Small intestine (tissue), 7 donors: Measurements from ENCODE around the gene UBL7. TPM values are rescaled to one million over a fixed set of nuclear protein-coding genes. Genes with fewer than 3 reads are reported as not detected.
A peak's percentile ranks its signal among the peaks of the same experiment; 100 is the strongest.
"Not testable (repeated sequence)": the region's sequence is repeated elsewhere in the genome, so short reads cannot be mapped to it uniquely, and the experiment has no call there.

Experiments
- DNase-seq, 2 donors: peaks; one replicate each; pipeline versions ENCODE4 v3.0.0 to v3.0.0-alpha.2; 2013
- FAIRE-seq: peaks from 2 replicates; lab custom pipeline; 2012; peaks lifted over from hg19 to GRCh38; lab: Jason Lieb, UNC
- H3K27ac ChIP-seq, 3 donors: one replicate each; pipeline ENCODE4 v1.5.1; 2013; ENCODE audit warnings: low read length in 2 of 3, mild to moderate bottlenecking in 2 of 3, control low read depth in 1 of 3, inconsistent platforms in 1 of 3, low read depth in 1 of 3, moderate library complexity in 1 of 3
- H3K27me3 ChIP-seq, 3 donors: one replicate each; pipeline ENCODE4 v1.6.1; 2013; ENCODE audit warnings: low read length in 3 of 3, inconsistent platforms in 1 of 3; ENCODE audit not compliant: control insufficient read depth in 3 of 3, insufficient read depth in 3 of 3
- H3K36me3 ChIP-seq, 3 donors: one replicate each; pipeline ENCODE4 v1.6.1; 2013; ENCODE audit warnings: low read length in 3 of 3, inconsistent platforms in 1 of 3, low read depth in 1 of 3, mild to moderate bottlenecking in 1 of 3, moderate library complexity in 1 of 3; ENCODE audit not compliant: control insufficient read depth in 3 of 3, insufficient read depth in 2 of 3
- H3K4me1 ChIP-seq, 3 donors: one replicate each; pipeline ENCODE4 v1.6.1; 2013; ENCODE audit warnings: low read length in 2 of 3, inconsistent platforms in 1 of 3, low read depth in 1 of 3, mild to moderate bottlenecking in 1 of 3, moderate library complexity in 1 of 3; ENCODE audit not compliant: control insufficient read depth in 3 of 3, insufficient read depth in 2 of 3
- H3K4me3 ChIP-seq, 3 donors: one replicate each; pipeline ENCODE4 v1.5.1; 2013; ENCODE audit warnings: low read length in 3 of 3, control low read depth in 1 of 3, inconsistent platforms in 1 of 3, low read depth in 1 of 3, mild to moderate bottlenecking in 1 of 3, moderate library complexity in 1 of 3
- H3K9me3 ChIP-seq, 2 donors: one replicate each; pipeline ENCODE4 v1.6.1; 2013; ENCODE audit warnings: low read depth in 1 of 2, low read length in 1 of 2; ENCODE audit not compliant: control insufficient read depth in 2 of 2, insufficient read depth in 1 of 2
- WGBS, 3 donors: extraction: QIAGEN DNeasy Blood & Tissue Kit; methylation state at CpG; one replicate each; pipeline ENCODE4 v1.1.7; 2013; 5-methylcytosine and 5-hydroxymethylcytosine counted together
- polyA plus RNA-seq, 4 donors: library from polyadenylated mRNA; stranded (reverse) in 3 of 4; unstranded in 1 of 4; fragments of 200-250 nt in 3 of 4; fragments of 120-200 nt in 1 of 4; gene quantifications; one replicate each; pipeline versions ENCODE4 v1.2.1 to v1.2.3, GENCODE V29; 2013
- donor health status: healthy with polysubstance abuse.
- donor health status: control.
- donor health status: control.
- donor health status: Bipolar disorder and iron deficiency.
- donor health status: healthy.

The UBL7 gene
- polyA plus RNA-seq, 4 donors = 33.3 to 51.7 (median 41.1) TPM

DNA sequence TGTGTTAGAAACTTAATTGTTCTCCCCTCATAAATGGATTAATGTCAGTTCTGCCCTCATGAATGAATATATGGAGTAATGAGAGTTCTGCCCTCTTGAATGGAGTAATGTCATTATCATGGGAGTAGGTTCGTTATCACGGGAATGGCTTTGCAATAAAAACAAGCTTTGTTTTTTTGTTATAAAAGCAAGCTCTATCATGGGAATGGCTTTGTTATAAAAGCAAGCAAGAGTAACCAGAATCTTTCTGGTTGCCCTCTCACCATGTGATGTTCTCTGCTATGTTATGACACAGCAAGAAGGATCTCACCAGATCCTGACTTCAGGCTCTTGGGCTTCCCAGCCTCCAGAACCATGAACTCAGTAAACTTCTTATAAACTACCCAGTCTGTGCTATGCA, 38.4 kb upstream of the UBL7 start:
- Histone ChIP-seq H3K4me3 (no peak overlapping the region), H3K36me3 (peaks cover 0 to 2% (median 0%) of the 10 kb centered on the region in 3 donors)

GRCh38 chr15:74497584-74497983, 36.6 kb upstream of the UBL7 start:
- FAIRE-seq = no peak
- H3K4me1 ChIP-seq = no peaks in the 10 kb centered on the region
- H3K9me3 ChIP-seq = no peaks in the 10 kb centered on the region
- peak; percentile 20 to 65 for DNase-seq
- WGBS, 3 donors = 16 to 58% (median 26%) methylated on average over 2 of the region's 2 CpGs
- no peak overlapping the region for H3K4me3 ChIP-seq
- peaks cover 0 to 2% (median 0%) of the 10 kb centered on the region in 3 donors for H3K36me3 ChIP-seq
- H3K27me3 ChIP-seq = no peaks in the 10 kb centered on the region
- H3K27ac ChIP-seq = no peak overlapping the region

More for the DNA sequence above, 38.4 kb upstream of the UBL7 start:
- 91 to 93% (median 93%) methylated on average over 2 of the region's 2 CpGs for WGBS, 3 donors
- no peaks in the 10 kb centered on the region for H3K4me1 ChIP-seq
- FAIRE-seq = no peak
- no peak for DNase-seq
- no peaks in the 10 kb centered on the region for H3K9me3 ChIP-seq
- no peaks in the 10 kb centered on the region for H3K27me3 ChIP-seq
- no peak overlapping the region for H3K27ac ChIP-seq

GRCh38 chr15:74496648-74497047, 35.7 kb upstream of the UBL7 start:
- Histone ChIP-seq H3K4me3 (no peak overlapping the region), H3K27ac (no peak overlapping the region), H3K9me3 (no peaks in the 10 kb centered on the region), H3K4me1 (no peaks in the 10 kb centered on the region), H3K36me3 (no peaks in the 10 kb centered on the region), H3K27me3 (no peaks in the 10 kb centered on the region)
- 92 to 97% (median 95%) methylated on average over 3 of the region's 3 CpGs for WGBS, 3 donors
- FAIRE-seq (no peak), DNase-seq (no peak)

DNA sequence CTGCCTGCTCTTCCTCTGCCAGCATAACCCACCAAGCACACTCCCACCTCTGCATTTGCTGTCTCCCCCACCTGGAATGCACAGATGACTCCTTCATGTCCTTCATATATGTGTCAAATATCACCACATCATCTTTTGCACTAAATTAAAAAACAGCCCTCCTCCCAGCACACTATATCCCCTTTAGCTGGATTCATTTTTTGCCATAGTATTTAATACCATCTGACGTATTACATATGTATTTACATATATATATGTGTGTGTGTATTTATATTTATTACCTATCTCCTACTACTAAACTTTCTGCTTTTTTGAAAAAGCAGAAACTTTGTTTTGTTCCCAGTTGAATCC, 29.4 kb upstream of the UBL7 start:
- Histone ChIP-seq H3K27me3 (no peaks in the 10 kb centered on the region), H3K4me3 (no peak overlapping the region), H3K4me1 (no peaks in the 10 kb centered on the region), H3K9me3 (no peaks in the 10 kb centered on the region), H3K36me3 (peaks cover 0 to 5% (median 0%) of the 10 kb centered on the region in 3 donors), H3K27ac (no peak overlapping the region)
- DNase-seq = no peak
- FAIRE-seq = no peak
- WGBS, 3 donors = 92 to 97% (median 93%) methylated on average over 1 of the region's 1 CpG

DNA sequence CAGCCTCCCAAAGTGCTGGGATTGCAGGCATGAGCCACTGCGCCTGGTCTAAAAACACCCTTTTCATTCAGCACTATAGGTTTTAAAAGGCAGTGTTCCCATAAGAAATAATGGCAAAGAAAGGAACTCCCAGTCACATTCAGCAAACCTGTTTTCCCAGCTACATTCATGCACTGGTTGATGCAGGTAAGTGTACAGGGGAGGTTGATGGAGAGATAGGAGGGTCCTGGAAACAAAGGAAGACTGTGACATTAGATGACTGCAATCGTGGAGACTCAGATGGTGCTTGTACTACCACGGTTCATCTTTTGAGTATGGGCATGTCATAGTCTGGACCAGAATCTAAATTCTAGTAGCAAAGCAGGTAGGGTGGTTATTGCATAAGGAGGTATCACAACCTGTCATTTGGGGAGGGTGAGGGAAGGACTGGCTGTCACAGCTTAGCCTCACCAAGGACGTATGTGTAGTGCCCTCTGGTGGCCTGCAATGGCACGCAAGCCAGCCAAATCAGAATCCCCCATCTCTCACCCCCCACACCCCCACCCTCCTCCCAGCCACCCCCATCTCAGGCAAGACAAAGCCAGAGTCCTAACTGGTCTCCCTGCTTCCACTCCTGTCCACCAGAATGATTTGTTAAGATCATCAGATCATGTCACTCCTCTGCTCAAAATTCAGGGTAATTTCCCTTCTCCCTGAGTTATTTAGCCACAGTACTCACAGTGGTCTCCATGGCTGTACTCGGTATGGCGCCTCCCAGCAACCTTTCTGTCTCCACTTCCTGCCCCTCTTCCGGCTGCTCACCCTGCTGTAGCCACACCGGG, 28.8 kb upstream of the UBL7 start:
- WGBS, 3 donors = 38 to 58% (median 47%) methylated on average over 9 of the region's 9 CpGs
- H3K27me3 ChIP-seq = no peaks in the 10 kb centered on the region
- FAIRE-seq = no peak
- H3K9me3 ChIP-seq = no peaks in the 10 kb centered on the region
- H3K36me3 ChIP-seq = peaks cover 0 to 5% (median 0%) of the 10 kb centered on the region in 3 donors
- DNase-seq = peak; percentile 17 to 43
- no peak overlapping the region for H3K27ac ChIP-seq
- H3K4me1 ChIP-seq = no peaks in the 10 kb centered on the region
- no peak overlapping the region for H3K4me3 ChIP-seq

- Histone ChIP-seq H3K9me3 (no peaks in the 10 kb centered on the region), H3K36me3 (peaks cover 0 to 5% (median 0%) of the 10 kb centered on the region in 3 donors), H3K4me3 (no peak overlapping the region), H3K27ac (no peak overlapping the region), H3K4me1 (no peaks in the 10 kb centered on the region), H3K27me3 (no peaks in the 10 kb centered on the region)
- 76 to 91% (median 80%) methylated on average over 1 of the region's 1 CpG for WGBS, 3 donors
- DNase-seq (no peak), FAIRE-seq (no peak)
Measured at GRCh38 chr15:74488776-74489175, 27.8 kb upstream of the UBL7 start.

DNA sequence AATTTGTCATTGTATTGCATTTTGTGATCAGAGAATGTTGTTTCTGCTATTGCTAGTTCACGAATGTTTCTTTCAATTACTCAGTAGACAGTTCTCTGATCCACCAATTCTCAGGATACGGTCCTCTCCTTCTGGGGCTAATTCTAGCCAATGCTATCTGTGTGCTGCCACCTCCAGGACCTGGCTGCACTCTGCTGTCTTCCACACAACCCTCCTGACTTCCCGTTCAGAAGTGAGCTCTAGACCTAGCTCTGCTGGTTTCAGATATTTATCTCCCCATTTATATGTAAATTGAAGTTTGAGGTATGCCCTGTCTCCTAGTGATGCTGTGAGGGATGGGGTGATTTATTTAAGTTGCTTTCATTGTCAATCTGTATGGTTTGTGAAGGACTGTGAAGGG, 21.7 kb upstream of the UBL7 start:
- H3K4me1 ChIP-seq = no peaks in the 10 kb centered on the region
- peaks cover 0 to 9% (median 0%) of the 10 kb centered on the region in 3 donors for H3K36me3 ChIP-seq
- WGBS, 3 donors = 70 to 75% (median 72%) methylated on average over 3 of the region's 3 CpGs
- no peak overlapping the region for H3K27ac ChIP-seq
- H3K4me3 ChIP-seq = no peak overlapping the region
- no peaks in the 10 kb centered on the region for H3K9me3 ChIP-seq
- FAIRE-seq (no peak), DNase-seq (no peak)
- no peaks in the 10 kb centered on the region for H3K27me3 ChIP-seq

- H3K4me1 ChIP-seq, H3K4me3 ChIP-seq, DNase-seq, H3K36me3 ChIP-seq, FAIRE-seq, H3K27me3 ChIP-seq, H3K27ac ChIP-seq, H3K9me3 ChIP-seq: not testable (repeated sequence)
- WGBS, 3 donors = 92 to 97% (median 96%) methylated on average over 22 to 27 of the region's 27 CpGs
Measured at GRCh38 chr15:74480364-74480763, 19.4 kb upstream of the UBL7 start.
